Measurements from ENCODE around the gene GPR12.

Gene GPR12

GRCh38 chr13:26759907-26760831, at the start of gene GPR12:
Gene GPR12 (minus strand): TSS chr13:26760786. CDS start chr13:26759827, 959 bp downstream.
- no peak for DNase-seq (ENCODE audit: low spot score)

- no peak for DNase-seq (ENCODE audit: low spot score)
Observed at GRCh38 chr13:26810095-26810494, 49.5 kb upstream of the GPR12 start.

- DNase-seq (ENCODE audit: low spot score), result no peak
Observed at GRCh38 chr13:26806891-26807290, 46.3 kb upstream of the GPR12 start.

- DNase-seq (ENCODE audit: low spot score), result no peak
Observed at GRCh38 chr13:26787961-26788360, 27.4 kb upstream of the GPR12 start.

- no peak for DNase-seq (ENCODE audit: low spot score)
Observed at GRCh38 chr13:26786651-26787295, 26.2 kb upstream of the GPR12 start.

GRCh38 chr13:26785838-26786630, 25.4 kb upstream of the GPR12 start:
- no peak for DNase-seq (ENCODE audit: low spot score)

GRCh38 chr13:26784704-26785639, 24.4 kb upstream of the GPR12 start:
- DNase-seq (ENCODE audit: low spot score), result no peak

GRCh38 chr13:26780411-26780810, 19.8 kb upstream of the GPR12 start:
- no peak for DNase-seq (ENCODE audit: low spot score)

GRCh38 chr13:26779321-26779720, 18.7 kb upstream of the GPR12 start:
- no peak for DNase-seq (ENCODE audit: low spot score)

- DNase-seq (ENCODE audit: low spot score), result no peak
Observed at GRCh38 chr13:26772531-26772930, 11.9 kb upstream of the GPR12 start.

GRCh38 chr13:26771796-26772195, 11.2 kb upstream of the GPR12 start:
- no peak for DNase-seq (ENCODE audit: low spot score)

GRCh38 chr13:26762745-26763345, 2.3 kb upstream of the GPR12 start:
- DNase-seq (ENCODE audit: low spot score), result no peak

- DNase-seq (ENCODE audit: low spot score), result no peak
Observed at GRCh38 chr13:26760832-26761582, 421 bp upstream of the GPR12 start.

- DNase-seq (ENCODE audit: low spot score), result no peak
Observed at GRCh38 chr13:26759249-26759906, 1.2 kb downstream of the GPR12 start.

GRCh38 chr13:26758496-26759157, 2.0 kb downstream of the GPR12 start:
- no peak for DNase-seq (ENCODE audit: low spot score)

GRCh38 chr13:26756961-26757360, 3.6 kb downstream of the GPR12 start:
- no peak for DNase-seq (ENCODE audit: low spot score)

- DNase-seq (ENCODE audit: low spot score), result no peak
Observed at GRCh38 chr13:26752671-26753070, 7.9 kb downstream of the GPR12 start.

- DNase-seq (ENCODE audit: low spot score), result no peak
Observed at GRCh38 chr13:26749905-26750304, 10.7 kb downstream of the GPR12 start.

- no peak for DNase-seq (ENCODE audit: low spot score)
Observed at GRCh38 chr13:26749285-26749684, 11.3 kb downstream of the GPR12 start.
